Measurements from ENCODE around the gene PHETA1. TPM values are rescaled to one million over a fixed set of nuclear protein-coding genes. Genes with fewer than 3 reads are reported as not detected.
"Not testable (repeated sequence)": the region's sequence is repeated elsewhere in the genome, so short reads cannot be mapped to it uniquely, and the experiment has no call there.

PHETA1 gene
- total and polyA plus RNA-seq, 10 of the 15 experiments (the other 5 are each of a cell fraction or from before 2014, with no cell fraction given), result 0.02 to 1.3 (median 0.51) TPM; not detected in 1

GRCh38 chr12:111396271-111396670 lies 27.4 kb upstream of the PHETA1 start:
- in situ Hi-C loops (cut with MboI) (loop anchor here (5.0 kb wide), 1 partner anchor 136 kb away; no protein-coding TSS in a partner anchor), intact Hi-C loops (cut with micrococcal nuclease; ENCODE audit: unreplicated experiment) (loop anchor here (2.0 to 10.0 kb wide), 4 partner anchors 65 to 417 kb away; partner anchors contain the start of genes ACAD10 and BRAP)
- not testable (repeated sequence) for H3K4me3 ChIP-seq; ATAC-seq; H3K27ac ChIP-seq (ENCODE audit: control insufficient read depth, insufficient read depth); H3K79me2 ChIP-seq (ENCODE audit: control insufficient read depth, insufficient read depth, low read length); H4K20me1 ChIP-seq (ENCODE audit: control insufficient read depth, insufficient read depth); DNase-seq (ENCODE audit: low read depth, low spot score); BruUV-seq (replicated peaks); H3K4me2 ChIP-seq (ENCODE audit: control insufficient read depth, insufficient read depth); H2AFZ ChIP-seq (ENCODE audit: control insufficient read depth, low read depth, low read length); H3K9me3 ChIP-seq (replicated peaks; ENCODE audit: control insufficient read depth, insufficient read depth, low read length); H3K36me3 ChIP-seq (ENCODE audit: control insufficient read depth in 2 of 2, insufficient read depth in 2 of 2, low read length in 1 of 2); H3K27me3 ChIP-seq (replicated peaks in 1 of 2; ENCODE audit: control insufficient read depth in 2 of 2, insufficient read depth in 2 of 2, low read length in 1 of 2); H3K9ac ChIP-seq (ENCODE audit: control insufficient read depth, insufficient read depth, low read length); FAIRE-seq
- ChIA-PET SMC1A (ENCODE audit: uncharacterized antibody, unreplicated experiment) (interaction anchor here (0.9 to 22.6 kb wide), 16 partner anchors 15 to 417 kb away, joined by 3 to 605 read pairs (median 5); partner anchors contain the start of genes ACAD10 and BRAP), RAD21 (ENCODE audit: unreplicated experiment) (interaction anchor here (0.5 to 19.6 kb wide), 16 partner anchors 15 to 1181 kb away, joined by 3 to 804 read pairs (median 4); partner anchors contain the start of genes ACAD10 and BRAP), CTCF (interaction anchor here (0.6 to 27.0 kb wide), 35 partner anchors 8 to 416 kb away, joined by 3 to 1117 read pairs (median 5); partner anchors contain the start of genes ACAD10, BRAP and PHETA1), POLR2A (interaction anchor here (3.0 to 3.6 kb wide), 2 partner anchors 48 to 55 kb away, joined by 22 to 23 read pairs; no protein-coding TSS in a partner anchor)
- H3K4me1 ChIP-seq (ENCODE audit: control insufficient read depth, insufficient read depth, low read length), result peaks cover 38% of the 10 kb centered on the region
- 73% methylated on average over 7 of the region's 7 CpGs for WGBS (ENCODE audit: insufficient coverage, insufficient replicate concordance, low lambda C conversion rate, missing lambda C conversion rate)

- 89% methylated on average over 7 of the region's 8 CpGs for WGBS (ENCODE audit: insufficient coverage, insufficient replicate concordance, low lambda C conversion rate, missing lambda C conversion rate)
- H3K4me1 ChIP-seq (ENCODE audit: control insufficient read depth, insufficient read depth, low read length), result peaks cover 33% of the 10 kb centered on the region
- FAIRE-seq (no peak), ATAC-seq (no peak), DNase-seq (ENCODE audit: low read depth, low spot score) (no peak)
- no peak overlapping the region for H3K27ac ChIP-seq (ENCODE audit: control insufficient read depth, insufficient read depth)
- no peak for TF ChIP-seq E2F4 (IDR thresholded peaks at IDR 0.05; ENCODE audit: low read depth, low read length)
- TF ChIP-seq NR2F1 (conservative IDR thresholded peaks at IDR 0.05), result no peak
- no peak for TF ChIP-seq ZNF622 (IDR thresholded peaks at IDR 0.05)
- TF ChIP-seq BCL3 (IDR thresholded peaks at IDR 0.05; ENCODE audit: borderline replicate concordance, insufficient read depth, low read depth, low read length, poor library complexity, severe bottlenecking), result no peak
- TF ChIP-seq SPI1 (IDR thresholded peaks at IDR 0.05; ENCODE audit: borderline replicate concordance, insufficient read depth, low read depth, low read length), result no peak
- no peak for TF ChIP-seq IRF3 (IDR thresholded peaks at IDR 0.05)
- H3K79me2 ChIP-seq (ENCODE audit: control insufficient read depth, insufficient read depth, low read length), result no peaks in the 10 kb centered on the region
- H3K36me3 ChIP-seq (ENCODE audit: control insufficient read depth in 2 of 2, insufficient read depth in 2 of 2, low read length in 1 of 2), result no peaks in the 10 kb centered on the region
- in situ Hi-C loops (cut with MboI) (loop anchor here (5.0 kb wide), 1 partner anchor 137 kb away; no protein-coding TSS in a partner anchor), intact Hi-C loops (cut with micrococcal nuclease; ENCODE audit: unreplicated experiment) (loop anchor here (2.0 to 10.0 kb wide), 4 partner anchors 65 to 417 kb away; partner anchors contain the start of genes ACAD10 and BRAP)
- H3K4me2 ChIP-seq (ENCODE audit: control insufficient read depth, insufficient read depth), result no peak overlapping the region
- H2AFZ ChIP-seq (ENCODE audit: control insufficient read depth, low read depth, low read length), result no peak overlapping the region
- H4K20me1 ChIP-seq (ENCODE audit: control insufficient read depth, insufficient read depth), result no peaks in the 10 kb centered on the region
- no peak overlapping the region for H3K9ac ChIP-seq (ENCODE audit: control insufficient read depth, insufficient read depth, low read length)
- ChIA-PET RAD21 (ENCODE audit: unreplicated experiment) (interaction anchor here (0.5 to 19.6 kb wide), 11 partner anchors 16 to 1181 kb away, joined by 3 to 804 read pairs (median 12); no protein-coding TSS in a partner anchor), SMC1A (ENCODE audit: uncharacterized antibody, unreplicated experiment) (interaction anchor here (0.6 to 22.6 kb wide), 14 partner anchors 16 to 417 kb away, joined by 3 to 605 read pairs (median 6); no protein-coding TSS in a partner anchor), CTCF (interaction anchor here (0.6 to 27.0 kb wide), 26 partner anchors 9 to 417 kb away, joined by 3 to 1117 read pairs (median 5); partner anchors contain the start of genes ACAD10, BRAP and PHETA1), POLR2A (interaction anchor here (3.0 to 3.6 kb wide), 2 partner anchors 49 to 56 kb away, joined by 22 to 23 read pairs; no protein-coding TSS in a partner anchor)
- BruUV-seq (replicated peaks), result no TSS peak
- no peaks in the 10 kb centered on the region for H3K27me3 ChIP-seq (replicated peaks in 1 of 2; ENCODE audit: control insufficient read depth in 2 of 2, insufficient read depth in 2 of 2, low read length in 1 of 2)
- no peaks in the 10 kb centered on the region for H3K9me3 ChIP-seq (replicated peaks; ENCODE audit: control insufficient read depth, insufficient read depth, low read length)
- H3K4me3 ChIP-seq, result no peak overlapping the region
These were observed 26.7 kb upstream of the PHETA1 start for GRCh38 chr12:111395336-111396187.

Data from GM12878 (cell line).